GM18867 (cell line): ENCODE measurements around the gene PDE6G.
"Not testable (repeated sequence)": the region's sequence is repeated elsewhere in the genome, so short reads cannot be mapped to it uniquely, and the experiment has no call there.

ENCODE experiments used
- ATAC-seq: cut with Tn5 transposase; IDR thresholded peaks from one replicate; pipeline ENCODE4 v1.9.1; 2021; ENCODE audit warnings: mild to moderate bottlenecking, moderate library complexity; ENCODE audit not compliant: unreplicated experiment

The PDE6G gene

GRCh38 chr17:81635973-81636504 lies 20.3 kb downstream of the PDE6G start:
- peak; percentile 10 for ATAC-seq

- ATAC-seq = no peak
Observed at GRCh38 chr17:81635431-81635830, 20.9 kb downstream of the PDE6G start.

GRCh38 chr17:81631482-81631881 lies 24.9 kb downstream of the PDE6G start:
- ATAC-seq = no peak

- no peak for ATAC-seq
Observed at GRCh38 chr17:81630274-81630673, 26.1 kb downstream of the PDE6G start.

- ATAC-seq = no peak
Observed at GRCh38 chr17:81621494-81622130, 34.7 kb downstream of the PDE6G start.

GRCh38 chr17:81618307-81618706 lies 38.0 kb downstream of the PDE6G start:
- not testable (repeated sequence) for ATAC-seq

- ATAC-seq = no peak
Observed at GRCh38 chr17:81616877-81617276, 39.5 kb downstream of the PDE6G start.

GRCh38 chr17:81615401-81615930 lies 40.9 kb downstream of the PDE6G start:
- no peak for ATAC-seq

- no peak for ATAC-seq
Observed at GRCh38 chr17:81612172-81612970, 44.0 kb downstream of the PDE6G start.

- ATAC-seq = no peak
Observed at GRCh38 chr17:81609541-81610311, 46.6 kb downstream of the PDE6G start.

GRCh38 chr17:81608605-81609004 lies 47.7 kb downstream of the PDE6G start:
- no peak for ATAC-seq

GRCh38 chr17:81608082-81608481 lies 48.3 kb downstream of the PDE6G start:
- no peak for ATAC-seq

- ATAC-seq = no peak
Observed at GRCh38 chr17:81607431-81607830, 48.9 kb downstream of the PDE6G start.

- no peak for ATAC-seq
Observed at GRCh38 chr17:81603846-81604610, 52.3 kb downstream of the PDE6G start.

- no peak for ATAC-seq
Observed at GRCh38 chr17:81601525-81602120, 54.7 kb downstream of the PDE6G start.
